Measurements from ENCODE around the gene CPSF4L.
A peak's percentile ranks its signal among the peaks of the same experiment; 100 is the strongest.

The CPSF4L gene

GRCh38 chr17:73232587-73233373 lies 28.9 kb downstream of the CPSF4L start:
- peak in 1 of 2 donors; percentile 8 for DNase-seq (ENCODE audit: low read depth in 2 of 2)

GRCh38 chr17:73231841-73232586 lies 29.7 kb downstream of the CPSF4L start:
- DNase-seq (ENCODE audit: low read depth in 2 of 2): peak; percentile 94 to 95

- DNase-seq (ENCODE audit: low read depth in 2 of 2): no peak
Observed at GRCh38 chr17:73231395-73231794, 30.3 kb downstream of the CPSF4L start.

GRCh38 chr17:73230088-73230487 lies 31.6 kb downstream of the CPSF4L start:
- DNase-seq (ENCODE audit: low read depth in 2 of 2): no peak

- no peak for DNase-seq (ENCODE audit: low read depth in 2 of 2)
Observed at GRCh38 chr17:73228748-73229236, 32.9 kb downstream of the CPSF4L start.

GRCh38 chr17:73227944-73228343 lies 33.7 kb downstream of the CPSF4L start:
- no peak for DNase-seq (ENCODE audit: low read depth in 2 of 2)

- no peak for DNase-seq (ENCODE audit: low read depth in 2 of 2)
Observed at GRCh38 chr17:73227379-73227778, 34.3 kb downstream of the CPSF4L start.

GRCh38 chr17:73226556-73227172 lies 35.0 kb downstream of the CPSF4L start:
- no peak for DNase-seq (ENCODE audit: low read depth in 2 of 2)

GRCh38 chr17:73224663-73225305 lies 36.9 kb downstream of the CPSF4L start:
- DNase-seq (ENCODE audit: low read depth in 2 of 2): no peak

- no peak for DNase-seq (ENCODE audit: low read depth in 2 of 2)
Observed at GRCh38 chr17:73224237-73224636, 37.4 kb downstream of the CPSF4L start.

GRCh38 chr17:73223626-73224230 lies 38.0 kb downstream of the CPSF4L start:
- DNase-seq (ENCODE audit: low read depth in 2 of 2): no peak

- no peak for DNase-seq (ENCODE audit: low read depth in 2 of 2)
Observed at GRCh38 chr17:73215447-73215846, 46.2 kb downstream of the CPSF4L start.

GRCh38 chr17:73214851-73215250 lies 46.8 kb downstream of the CPSF4L start:
- no peak for DNase-seq (ENCODE audit: low read depth in 2 of 2)

GRCh38 chr17:73214008-73214407 lies 47.7 kb downstream of the CPSF4L start:
- DNase-seq (ENCODE audit: low read depth in 2 of 2): no peak

GRCh38 chr17:73211745-73212144 lies 49.9 kb downstream of the CPSF4L start:
- peak; percentile 34 to 59 for DNase-seq (ENCODE audit: low read depth in 2 of 2)

GRCh38 chr17:73210002-73210678 lies 51.5 kb downstream of the CPSF4L start:
- no peak for DNase-seq (ENCODE audit: low read depth in 2 of 2)

GRCh38 chr17:73209436-73209835 lies 52.2 kb downstream of the CPSF4L start:
- DNase-seq (ENCODE audit: low read depth in 2 of 2): no peak

GRCh38 chr17:73208139-73208827 lies 53.4 kb downstream of the CPSF4L start:
- no peak for DNase-seq (ENCODE audit: low read depth in 2 of 2)

- no peak for DNase-seq (ENCODE audit: low read depth in 2 of 2)
Observed at GRCh38 chr17:73205459-73205961, 56.2 kb downstream of the CPSF4L start.

Data from stimulated activated CD8-positive, alpha-beta memory T cell treated with anti-CD3 and anti-CD28 coated beads, Interleukin-15, amount 100 ng/mL, for 48 hours (primary cell).